ENCODE data around the gene TADA2A. TPM values are rescaled to one million over a fixed set of nuclear protein-coding genes. Genes with fewer than 3 reads are reported as not detected.
"Not testable (repeated sequence)": the region's sequence is repeated elsewhere in the genome, so short reads cannot be mapped to it uniquely, and the experiment has no call there.

The TADA2A gene
- total RNA-seq, 1 donor from 2014 or later = 21.4 TPM

DNA sequence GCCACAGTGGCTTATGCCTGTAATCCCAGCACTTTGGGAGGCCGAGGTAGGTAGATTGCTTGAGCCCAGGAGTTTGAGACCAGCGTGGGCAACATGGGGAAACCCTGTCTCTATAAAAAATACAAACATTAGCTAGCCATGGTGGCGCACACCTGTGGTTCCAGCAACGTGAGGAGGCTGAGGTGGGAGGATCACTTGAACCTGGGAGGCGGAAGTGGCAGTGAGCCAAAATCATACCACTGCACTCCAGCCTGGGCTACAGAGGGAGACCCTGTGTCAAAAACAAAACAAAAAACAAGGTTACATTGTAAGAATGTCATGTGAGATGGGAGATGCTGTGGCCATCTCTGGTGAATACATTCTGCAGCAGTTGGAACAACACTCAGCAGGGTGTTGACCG lies 96.5 kb downstream of the TADA2A start:
- Histone ChIP-seq H3K9me3 (no peaks in the 10 kb centered on the region), H3K27ac (no peak overlapping the region), H3K36me3 (no peaks in the 10 kb centered on the region), H3K4me1 (no peaks in the 10 kb centered on the region), H3K4me3 (no peak overlapping the region), H3K27me3 (no peaks in the 10 kb centered on the region)
- DNase-seq (no peak), ATAC-seq (no peak)
- intact Hi-C loops (cut with DNase I) = no loop called here
- TF ChIP-seq, protein P1, sequence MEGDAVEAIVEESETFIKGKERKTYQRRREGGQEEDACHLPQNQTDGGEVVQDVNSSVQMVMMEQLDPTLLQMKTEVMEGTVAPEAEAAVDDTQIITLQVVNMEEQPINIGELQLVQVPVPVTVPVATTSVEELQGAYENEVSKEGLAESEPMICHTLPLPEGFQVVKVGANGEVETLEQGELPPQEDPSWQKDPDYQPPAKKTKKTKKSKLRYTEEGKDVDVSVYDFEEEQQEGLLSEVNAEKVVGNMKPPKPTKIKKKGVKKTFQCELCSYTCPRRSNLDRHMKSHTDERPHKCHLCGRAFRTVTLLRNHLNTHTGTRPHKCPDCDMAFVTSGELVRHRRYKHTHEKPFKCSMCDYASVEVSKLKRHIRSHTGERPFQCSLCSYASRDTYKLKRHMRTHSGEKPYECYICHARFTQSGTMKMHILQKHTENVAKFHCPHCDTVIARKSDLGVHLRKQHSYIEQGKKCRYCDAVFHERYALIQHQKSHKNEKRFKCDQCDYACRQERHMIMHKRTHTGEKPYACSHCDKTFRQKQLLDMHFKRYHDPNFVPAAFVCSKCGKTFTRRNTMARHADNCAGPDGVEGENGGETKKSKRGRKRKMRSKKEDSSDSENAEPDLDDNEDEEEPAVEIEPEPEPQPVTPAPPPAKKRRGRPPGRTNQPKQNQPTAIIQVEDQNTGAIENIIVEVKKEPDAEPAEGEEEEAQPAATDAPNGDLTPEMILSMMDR (IDR thresholded peaks at IDR 0.05) = no peak

DNA sequence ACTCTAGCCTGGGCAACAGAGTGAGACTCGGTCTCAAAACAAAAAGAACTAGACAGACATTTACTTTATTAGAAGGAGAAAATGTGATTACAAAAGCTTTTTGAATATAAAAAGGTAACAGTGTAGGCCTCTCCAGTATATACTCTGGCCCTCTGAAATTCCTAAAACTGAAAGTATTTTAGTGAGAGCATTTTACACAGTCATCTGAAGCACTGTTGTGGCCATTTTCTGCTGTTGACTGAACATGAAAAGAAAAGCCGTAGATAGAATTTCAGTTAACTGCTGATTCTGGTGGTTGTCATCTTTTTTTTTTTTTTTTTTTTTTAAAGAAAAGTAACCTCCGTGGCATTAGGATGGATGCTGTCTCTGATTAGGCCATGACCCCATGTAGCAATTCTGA lies 98.6 kb downstream of the TADA2A start:
- no peaks in the 10 kb centered on the region for H3K27me3 ChIP-seq
- DNase-seq (no peak), ATAC-seq (no peak)
- no peaks in the 10 kb centered on the region for H3K9me3 ChIP-seq
- H3K27ac ChIP-seq = no peak overlapping the region
- intact Hi-C loops (cut with DNase I) = no loop called here
- no peak overlapping the region for H3K4me3 ChIP-seq
- no peaks in the 10 kb centered on the region for H3K36me3 ChIP-seq
- TF ChIP-seq, protein P1 (IDR thresholded peaks at IDR 0.05) = no peak
- H3K4me1 ChIP-seq = no peaks in the 10 kb centered on the region

DNA sequence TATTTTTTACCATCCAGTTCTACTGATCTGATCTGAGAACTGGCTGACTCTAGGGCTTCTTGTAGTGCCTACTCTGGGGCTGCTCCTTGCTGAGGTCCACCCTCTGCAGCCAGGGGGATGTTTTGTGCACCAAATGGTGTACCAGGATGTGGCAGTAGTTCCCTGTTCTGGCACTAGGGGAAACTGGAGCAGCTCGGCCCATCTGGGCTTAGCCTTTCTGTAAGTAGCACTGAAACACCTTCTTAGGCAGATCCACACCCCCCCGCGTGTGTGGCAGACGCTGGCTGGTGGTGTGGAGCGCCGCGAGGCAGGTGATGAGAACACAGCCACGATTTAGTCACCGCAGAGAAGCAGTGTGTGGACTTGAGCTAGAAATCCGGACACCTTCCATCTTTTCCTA lies 100.0 kb downstream of the TADA2A start:
- Histone ChIP-seq H3K9me3 (no peaks in the 10 kb centered on the region), H3K4me1 (no peaks in the 10 kb centered on the region), H3K27ac (no peak overlapping the region), H3K27me3 (no peaks in the 10 kb centered on the region), H3K4me3 (no peak overlapping the region), H3K36me3 (no peaks in the 10 kb centered on the region)
- TF ChIP-seq, protein P1 (IDR thresholded peaks at IDR 0.05) = peak; percentile 32
- intact Hi-C loops (cut with DNase I) = no loop called here
- DNase-seq (no peak), ATAC-seq (peak; percentile 53)

DNA sequence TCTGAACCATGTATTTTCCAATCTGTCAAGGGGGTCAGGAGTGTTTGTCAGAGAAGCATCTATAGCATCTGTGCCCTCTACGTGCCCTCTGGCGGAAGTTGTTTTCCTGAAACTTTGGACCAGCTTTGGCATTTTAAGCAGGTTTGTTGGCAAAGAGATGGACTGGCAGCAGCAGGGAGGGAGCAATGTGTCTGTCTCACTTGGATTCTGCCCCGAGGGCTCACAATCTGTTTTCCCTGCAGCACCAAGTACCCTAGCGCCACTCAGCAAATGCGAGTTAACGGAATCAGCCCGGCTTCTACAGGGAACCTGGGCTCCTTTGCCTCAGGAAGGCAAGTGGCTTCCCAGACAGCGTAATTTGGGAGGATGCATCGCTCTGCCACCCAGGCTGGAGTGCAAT lies 100.4 kb downstream of the TADA2A start:
- Histone ChIP-seq H3K9me3 (no peaks in the 10 kb centered on the region), H3K4me3 (no peak overlapping the region), H3K4me1 (no peaks in the 10 kb centered on the region), H3K36me3 (no peaks in the 10 kb centered on the region), H3K27me3 (no peaks in the 10 kb centered on the region), H3K27ac (no peak overlapping the region)
- intact Hi-C loops (cut with DNase I) = no loop called here
- DNase-seq (no peak), ATAC-seq (no peak)
- TF ChIP-seq, protein P1 (IDR thresholded peaks at IDR 0.05) = no peak

DNA sequence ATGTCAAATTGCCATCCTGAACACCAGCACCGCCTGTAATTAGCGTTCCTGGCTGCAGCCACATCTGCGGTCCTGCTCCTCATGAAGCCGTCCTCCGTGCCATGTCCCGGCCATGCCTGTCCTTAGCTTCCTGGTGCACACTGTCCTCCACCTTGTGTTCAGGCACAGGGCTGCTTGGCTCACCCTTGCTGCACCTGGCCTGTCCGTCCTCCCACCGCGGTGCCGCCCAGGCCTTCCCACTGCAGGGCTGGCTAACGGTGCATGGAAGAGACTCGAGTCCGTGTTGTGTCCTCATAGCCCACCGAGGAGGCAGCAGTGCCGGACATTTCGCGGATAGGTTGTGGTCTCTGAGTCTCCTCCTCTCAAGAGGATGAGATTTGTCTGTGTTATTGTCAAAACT lies 103.4 kb downstream of the TADA2A start:
- Histone ChIP-seq H3K4me1 (no peaks in the 10 kb centered on the region), H3K4me3 (no peak overlapping the region), H3K27me3 (no peaks in the 10 kb centered on the region), H3K27ac (no peak overlapping the region), H3K36me3 (peaks cover 25% of the 10 kb centered on the region), H3K9me3 (no peaks in the 10 kb centered on the region)
- TF ChIP-seq, protein P1 (IDR thresholded peaks at IDR 0.05) = no peak
- intact Hi-C loops (cut with DNase I) = no loop called here
- ATAC-seq = no peak
- DNase-seq = no peak

DNA sequence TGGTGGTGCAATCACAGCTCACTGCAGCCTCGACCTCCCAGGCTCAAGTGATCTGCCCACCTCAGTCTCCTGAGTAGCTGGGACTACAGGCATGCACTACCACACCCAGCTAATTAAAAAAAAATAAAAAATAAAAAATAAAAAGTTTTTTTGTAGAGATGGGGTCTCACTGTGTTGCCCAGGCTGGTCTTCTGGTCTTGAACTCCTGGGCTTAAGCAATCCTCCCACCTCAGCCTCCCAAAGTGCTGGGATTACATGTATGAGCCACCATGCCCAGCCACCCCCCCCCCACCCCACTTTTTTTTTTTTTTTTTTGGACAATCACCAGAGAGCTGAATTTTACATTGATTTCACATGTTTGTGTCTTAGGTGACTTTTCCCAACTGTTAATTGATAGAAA lies 105.0 kb downstream of the TADA2A start:
- H3K4me3 ChIP-seq; ATAC-seq; intact Hi-C loops (cut with DNase I); H3K4me1 ChIP-seq; H3K27ac ChIP-seq; H3K27me3 ChIP-seq; DNase-seq; H3K9me3 ChIP-seq: not testable (repeated sequence)
- H3K36me3 ChIP-seq = peaks cover 34% of the 10 kb centered on the region

Measured in upper lobe of right lung (tissue), 1 donor.